Left hindlimb (tissue), 1 donor: Measurements from ENCODE around the gene CAMK1D.

ENCODE experiments used
- DNase-seq: peaks from one replicate; pipeline ENCODE4 v3.0.0-alpha.2; 2018

Gene CAMK1D

GRCh38 chr10:12602521-12602920 is 253.2 kb downstream of the CAMK1D start:
- DNase-seq = no peak

GRCh38 chr10:12603766-12604470 is 254.6 kb downstream of the CAMK1D start:
- no peak for DNase-seq

GRCh38 chr10:12605580-12606405 is 256.4 kb downstream of the CAMK1D start:
- peak; percentile 70 for DNase-seq

- no peak for DNase-seq
These were observed 257.1 kb downstream of the CAMK1D start for GRCh38 chr10:12606461-12606860.

- no peak for DNase-seq
These were observed 259.4 kb downstream of the CAMK1D start for GRCh38 chr10:12608761-12609160.

- DNase-seq = no peak
These were observed 260.1 kb downstream of the CAMK1D start for GRCh38 chr10:12609435-12609834.

GRCh38 chr10:12613136-12613535 is 263.8 kb downstream of the CAMK1D start:
- no peak for DNase-seq

- DNase-seq = no peak
These were observed 265.0 kb downstream of the CAMK1D start for GRCh38 chr10:12614177-12614995.

- no peak for DNase-seq
These were observed 266.2 kb downstream of the CAMK1D start for GRCh38 chr10:12615296-12616220.

GRCh38 chr10:12617191-12618175 is 268.1 kb downstream of the CAMK1D start:
- no peak for DNase-seq

- DNase-seq = no peak
These were observed 272.7 kb downstream of the CAMK1D start for GRCh38 chr10:12622016-12622415.

GRCh38 chr10:12622691-12623090 is 273.3 kb downstream of the CAMK1D start:
- DNase-seq = no peak

- DNase-seq = no peak
These were observed 276.2 kb downstream of the CAMK1D start for GRCh38 chr10:12625393-12626023.

GRCh38 chr10:12628153-12628552 is 278.8 kb downstream of the CAMK1D start:
- DNase-seq = no peak

GRCh38 chr10:12628964-12629766 is 279.8 kb downstream of the CAMK1D start:
- DNase-seq = no peak

GRCh38 chr10:12629767-12630165 is 280.4 kb downstream of the CAMK1D start:
- no peak for DNase-seq

GRCh38 chr10:12631216-12631615 is 281.9 kb downstream of the CAMK1D start:
- DNase-seq = no peak

- no peak for DNase-seq
These were observed 282.6 kb downstream of the CAMK1D start for GRCh38 chr10:12631787-12632562.
